MM.1S (cell line): Measurements from ENCODE around the gene ZFP62.

Source experiments
- CTCF ChIP-seq: fragments of 300-600 bp; sonication (generic); IDR thresholded peaks from 2 replicates; pipeline ENCODE4 v1.5.1; 2016; ENCODE audit warnings: antibody characterized with exemption, low read length, mixed read lengths
- EZH2 ChIP-seq: fragments of 300-600 bp; sonication (generic); optimal IDR thresholded peaks from 2 replicates; pipeline ENCODE3; 2017; ENCODE audit warnings: low read depth, mild to moderate bottlenecking, antibody characterized with exemption, low read length, mixed read lengths
- EZH2phosphoT487 ChIP-seq: fragments of 300-600 bp; sonication (generic); IDR thresholded peaks from 2 replicates; pipeline ENCODE4 v1.6.1; 2018; ENCODE audit warnings: antibody characterized with exemption, low read length

DNA sequence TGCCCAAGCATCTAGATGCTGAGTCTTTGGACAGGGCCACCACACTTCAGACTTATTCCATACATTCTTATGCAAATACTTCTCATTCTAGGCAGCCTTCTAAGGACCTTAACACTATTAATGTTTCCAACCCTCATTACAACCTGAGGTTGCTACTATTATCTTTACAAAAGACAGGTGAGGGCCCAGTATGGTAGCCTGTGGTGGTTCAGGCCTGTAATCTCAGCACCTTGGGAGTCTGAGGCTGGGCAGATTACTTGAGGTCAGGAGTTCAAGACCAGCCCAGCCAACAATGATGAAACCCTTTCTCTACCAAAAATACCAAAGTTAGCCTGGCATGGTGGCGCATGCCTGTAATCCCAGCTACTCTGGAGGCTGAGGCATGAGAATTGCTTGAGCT is 16.2 kb downstream of the ZFP62 start:
- no peak for TF ChIP-seq CTCF
- no peak for TF ChIP-seq EZH2
- TF ChIP-seq EZH2phosphoT487 = no peak
